RWPE2 (cell line): ENCODE data around the gene PSD2.

Experiments
- ATAC-seq: fragments of 200-7000 bp; cut with Tn5 transposase; 3 replicates; pipeline ENCODE4 v1.9.1; 2021; ENCODE audit warnings: low read depth
- DNase-seq: peaks from one replicate; pipeline ENCODE4 v3.0.0-alpha.2; 2020; ENCODE audit warnings: low spot score
- H3K27ac ChIP-seq: fragments of 450-650 bp; 2 replicates; pipeline ENCODE4 v1.5.1; 2017; ENCODE audit warnings: mild to moderate bottlenecking; ENCODE audit not compliant: poor library complexity, severe bottlenecking
- H3K27me3 ChIP-seq: fragments of 250-450 bp; sonication (Bioruptor Pico); 2 replicates; pipeline ENCODE4 v1.5.1; 2021; ENCODE audit warnings: mild to moderate bottlenecking, moderate library complexity; ENCODE audit not compliant: insufficient read depth, poor library complexity, severe bottlenecking
- H3K36me3 ChIP-seq: fragments of 250-450 bp; sonication (Bioruptor Pico); 2 replicates; pipeline ENCODE4 v1.5.1; 2020; ENCODE audit warnings: low read depth, mild to moderate bottlenecking, moderate library complexity
- H3K4me1 ChIP-seq: fragments of 250-450 bp; sonication (Bioruptor Pico); 2 replicates; pipeline ENCODE4 v1.5.1; 2021; ENCODE audit warnings: mild to moderate bottlenecking, moderate library complexity; ENCODE audit not compliant: insufficient read depth, poor library complexity, severe bottlenecking
- H3K4me3 ChIP-seq: fragments of 250-450 bp; sonication (Bioruptor Pico); 2 replicates; pipeline ENCODE4 v1.5.1; 2021; ENCODE audit warnings: mild to moderate bottlenecking, moderate library complexity; ENCODE audit not compliant: severe bottlenecking
- H3K9me3 ChIP-seq: fragments of 250-450 bp; sonication (Bioruptor Pico); 2 replicates; pipeline ENCODE4 v1.5.1; 2021; ENCODE audit warnings: mild to moderate bottlenecking, moderate library complexity; ENCODE audit not compliant: severe bottlenecking
- TF ChIP-seq, protein P1 (sequence below): fragments of 450-650 bp; IDR thresholded peaks from one replicate; pipeline ENCODE4 v1.5.1; 2017; ENCODE audit warnings: mild to moderate bottlenecking, moderate library complexity; ENCODE audit not compliant: poor library complexity, severe bottlenecking

The PSD2 gene

GRCh38 chr5:139767960-139768359 lies 27.6 kb upstream of the PSD2 start:
- H3K27me3 ChIP-seq: peaks cover 19% of the 10 kb centered on the region
- no peaks in the 10 kb centered on the region for H3K36me3 ChIP-seq
- no peak overlapping the region for H3K4me3 ChIP-seq
- DNase-seq (no peak), ATAC-seq (no peak)
- no peak overlapping the region for H3K27ac ChIP-seq
- no peaks in the 10 kb centered on the region for H3K4me1 ChIP-seq
- no peaks in the 10 kb centered on the region for H3K9me3 ChIP-seq
- TF ChIP-seq, protein P1, sequence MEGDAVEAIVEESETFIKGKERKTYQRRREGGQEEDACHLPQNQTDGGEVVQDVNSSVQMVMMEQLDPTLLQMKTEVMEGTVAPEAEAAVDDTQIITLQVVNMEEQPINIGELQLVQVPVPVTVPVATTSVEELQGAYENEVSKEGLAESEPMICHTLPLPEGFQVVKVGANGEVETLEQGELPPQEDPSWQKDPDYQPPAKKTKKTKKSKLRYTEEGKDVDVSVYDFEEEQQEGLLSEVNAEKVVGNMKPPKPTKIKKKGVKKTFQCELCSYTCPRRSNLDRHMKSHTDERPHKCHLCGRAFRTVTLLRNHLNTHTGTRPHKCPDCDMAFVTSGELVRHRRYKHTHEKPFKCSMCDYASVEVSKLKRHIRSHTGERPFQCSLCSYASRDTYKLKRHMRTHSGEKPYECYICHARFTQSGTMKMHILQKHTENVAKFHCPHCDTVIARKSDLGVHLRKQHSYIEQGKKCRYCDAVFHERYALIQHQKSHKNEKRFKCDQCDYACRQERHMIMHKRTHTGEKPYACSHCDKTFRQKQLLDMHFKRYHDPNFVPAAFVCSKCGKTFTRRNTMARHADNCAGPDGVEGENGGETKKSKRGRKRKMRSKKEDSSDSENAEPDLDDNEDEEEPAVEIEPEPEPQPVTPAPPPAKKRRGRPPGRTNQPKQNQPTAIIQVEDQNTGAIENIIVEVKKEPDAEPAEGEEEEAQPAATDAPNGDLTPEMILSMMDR: no peak

DNA sequence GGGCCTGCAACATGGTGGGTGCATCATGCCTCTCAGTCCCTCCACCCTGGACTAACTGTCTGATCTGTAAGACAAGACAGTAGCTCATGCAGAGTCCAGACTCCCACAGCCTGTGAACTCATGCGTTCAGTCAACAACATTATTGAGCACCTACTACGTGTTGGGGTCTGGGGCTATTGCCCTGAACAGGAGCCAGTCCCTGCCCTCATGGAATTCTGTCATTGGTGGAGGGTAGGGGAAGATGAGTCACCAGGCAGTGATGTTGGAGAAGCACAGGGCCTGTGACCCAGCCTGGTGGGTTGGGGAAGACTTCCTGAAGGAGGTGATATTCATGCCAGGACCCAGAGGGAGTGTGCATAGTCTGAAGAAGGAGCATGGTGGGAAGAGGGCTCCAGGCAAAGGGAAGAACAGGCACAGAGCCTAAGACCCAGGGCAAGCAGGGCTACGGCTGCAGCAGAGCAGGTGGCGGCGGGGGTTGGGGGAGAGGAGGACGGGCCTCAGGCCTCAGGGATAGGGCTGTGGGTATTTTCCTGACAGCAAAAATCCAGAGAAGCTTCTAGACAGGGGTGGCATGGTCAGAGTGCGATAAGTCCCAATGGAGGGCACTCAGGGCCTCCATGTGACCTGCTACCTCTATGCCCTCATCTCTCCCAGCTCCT lies 26.7 kb upstream of the PSD2 start:
- TF ChIP-seq, protein P1: no peak
- ATAC-seq: no peak
- no peak for DNase-seq
- Histone ChIP-seq H3K9me3 (no peaks in the 10 kb centered on the region), H3K36me3 (no peaks in the 10 kb centered on the region), H3K27ac (no peak overlapping the region), H3K4me1 (no peaks in the 10 kb centered on the region), H3K4me3 (no peak overlapping the region), H3K27me3 (peaks cover 14% of the 10 kb centered on the region)

DNA sequence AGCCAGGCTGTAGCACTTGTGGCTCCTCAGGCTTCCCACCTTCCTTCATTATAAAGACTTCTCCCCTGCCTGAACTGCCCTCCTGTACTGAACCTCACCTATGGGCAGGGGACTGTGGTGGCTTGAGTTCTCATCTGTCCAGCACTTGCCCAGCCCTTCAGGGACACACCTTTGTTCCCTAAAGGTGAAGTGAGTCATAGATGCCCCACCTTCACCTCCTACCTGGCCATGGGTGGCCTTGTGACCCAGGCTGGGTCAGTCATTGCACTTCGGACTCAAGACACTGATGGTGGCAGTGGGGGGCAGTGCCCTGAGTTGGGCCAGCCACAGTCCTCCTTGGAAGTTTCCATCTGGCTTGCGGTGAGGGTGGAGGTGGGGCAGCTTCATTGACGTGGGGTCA lies 26.1 kb upstream of the PSD2 start:
- DNase-seq: no peak
- Histone ChIP-seq H3K27me3 (peaks cover 8% of the 10 kb centered on the region), H3K4me1 (no peaks in the 10 kb centered on the region), H3K27ac (no peak overlapping the region), H3K9me3 (no peaks in the 10 kb centered on the region), H3K4me3 (no peak overlapping the region), H3K36me3 (no peaks in the 10 kb centered on the region)
- ATAC-seq: no peak
- TF ChIP-seq, protein P1: no peak

DNA sequence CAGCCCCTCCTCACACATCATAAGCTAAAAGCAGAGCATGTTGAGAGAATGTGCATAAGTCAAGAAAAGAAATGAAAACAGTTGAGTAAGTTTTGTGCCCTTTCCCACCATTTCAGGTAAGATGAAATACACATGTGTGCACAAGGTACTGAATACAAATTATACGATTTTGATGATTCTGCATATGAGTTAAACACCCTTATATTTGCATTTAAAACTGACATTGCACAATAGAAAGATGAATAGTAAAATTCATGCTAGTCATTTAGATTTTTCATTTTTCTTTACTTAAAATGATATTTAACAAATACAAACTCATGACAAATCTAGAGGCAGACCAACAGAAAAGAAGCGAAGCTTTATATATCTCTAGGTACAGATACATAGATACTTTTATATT lies 24.9 kb upstream of the PSD2 start:
- Histone ChIP-seq H3K27ac (no peak overlapping the region), H3K36me3 (no peaks in the 10 kb centered on the region), H3K27me3 (no peaks in the 10 kb centered on the region), H3K4me3 (no peak overlapping the region), H3K4me1 (no peaks in the 10 kb centered on the region), H3K9me3 (no peaks in the 10 kb centered on the region)
- TF ChIP-seq, protein P1: no peak
- DNase-seq (no peak), ATAC-seq (no peak)

- H3K4me1 ChIP-seq: no peaks in the 10 kb centered on the region
- ATAC-seq (no peak), DNase-seq (no peak)
- no peaks in the 10 kb centered on the region for H3K27me3 ChIP-seq
- no peak overlapping the region for H3K4me3 ChIP-seq
- H3K9me3 ChIP-seq: no peaks in the 10 kb centered on the region
- TF ChIP-seq, protein P1: no peak
- H3K27ac ChIP-seq: no peak overlapping the region
- no peaks in the 10 kb centered on the region for H3K36me3 ChIP-seq
These were observed 23.4 kb upstream of the PSD2 start for GRCh38 chr5:139772089-139772791.
